GM13977 (cell line): ENCODE results near the gene FKBP4.

Experiments used
- DNase-seq: peaks from one replicate; pipeline ENCODE4 v3.0.0; 2012; ENCODE audit warnings: low spot score
- CTCF ChIP-seq: IDR thresholded peaks from 2 replicates; pipeline ENCODE4 v1.5.1; 2012; ENCODE audit warnings: mild to moderate bottlenecking, control low read depth; ENCODE audit not compliant: insufficient read depth; ENCODE audit errors: extremely low read depth, missing control alignments
- in situ Hi-C: fragments of 300-500 bp; cut with MboI; formaldehyde crosslinking; loops from one replicate; pipeline ENCODE4 v1.12.0; 2022; ENCODE audit warnings: low sequenced_read_pairs, low pct_unique_long_range_greater_than_20kb, mixed read lengths, inconsistent platforms; ENCODE audit not compliant: unreplicated experiment

The FKBP4 gene

GRCh38 chr12:2752676-2753371, 41.9 kb upstream of the FKBP4 start:
- in situ Hi-C loops = no loop called here
- peak; percentile 89 for DNase-seq
- TF ChIP-seq CTCF = peak; percentile 7

GRCh38 chr12:2753536-2753935, 41.2 kb upstream of the FKBP4 start:
- no peak for TF ChIP-seq CTCF
- in situ Hi-C loops = no loop called here
- DNase-seq = no peak

GRCh38 chr12:2754208-2754607, 40.6 kb upstream of the FKBP4 start:
- DNase-seq = no peak
- in situ Hi-C loops = no loop called here
- no peak for TF ChIP-seq CTCF

GRCh38 chr12:2756756-2757155, 38.0 kb upstream of the FKBP4 start:
- TF ChIP-seq CTCF = no peak
- in situ Hi-C loops = no loop called here
- no peak for DNase-seq

- in situ Hi-C loops = no loop called here
- TF ChIP-seq CTCF = no peak
- no peak for DNase-seq
Measured at GRCh38 chr12:2759733-2760132, 35.0 kb upstream of the FKBP4 start.

- in situ Hi-C loops = no loop called here
- DNase-seq = no peak
- TF ChIP-seq CTCF = no peak
Measured at GRCh38 chr12:2764398-2764797, 30.4 kb upstream of the FKBP4 start.
